OCI-LY7 (cell line): ENCODE results near the gene TBPL1.

Source experiments
- EZH2phosphoT487 ChIP-seq: fragments of 200-600 bp; sonication (generic); IDR thresholded peaks from 2 replicates; pipeline ENCODE4 v1.6.1; 2018; ENCODE audit warnings: low read depth, borderline replicate concordance, mild to moderate bottlenecking, mixed run types, antibody characterized with exemption, low read length, moderate library complexity, mixed read lengths
- TF ChIP-seq, protein P1 (sequence below): fragments of 200-600 bp; sonication (generic); conservative IDR thresholded peaks from 2 replicates; pipeline ENCODE4 v1.5.1; 2014; ENCODE audit warnings: mild to moderate bottlenecking, antibody characterized with exemption, low read length, moderate library complexity, mixed read lengths

DNA sequence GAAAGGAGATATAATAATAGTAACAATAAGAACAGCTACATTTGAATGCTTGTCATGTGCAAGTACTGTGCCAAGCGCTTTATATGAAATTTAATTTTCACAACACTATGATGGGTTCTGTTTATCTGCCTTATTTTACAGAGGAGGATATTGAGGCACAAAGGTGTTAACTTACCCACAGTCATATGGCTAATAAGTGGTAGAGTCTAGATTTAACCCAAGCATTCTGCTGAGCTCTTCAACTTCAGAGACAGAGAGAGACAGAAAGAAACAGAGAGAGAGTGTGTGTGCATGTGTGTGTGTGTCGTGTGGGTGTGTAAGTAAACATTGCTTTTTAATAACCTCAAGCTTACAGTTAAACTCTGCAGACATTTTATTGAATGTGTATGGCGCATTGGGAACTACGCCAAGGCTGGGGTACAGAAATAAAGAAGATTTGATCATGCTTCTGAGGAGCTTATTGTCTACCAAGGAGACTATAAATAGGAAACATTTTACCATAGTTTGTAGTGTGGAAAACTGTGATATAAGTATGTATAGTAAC is 12.9 kb downstream of the TBPL1 start:
- TF ChIP-seq EZH2phosphoT487 = no peak
- TF ChIP-seq, protein P1, sequence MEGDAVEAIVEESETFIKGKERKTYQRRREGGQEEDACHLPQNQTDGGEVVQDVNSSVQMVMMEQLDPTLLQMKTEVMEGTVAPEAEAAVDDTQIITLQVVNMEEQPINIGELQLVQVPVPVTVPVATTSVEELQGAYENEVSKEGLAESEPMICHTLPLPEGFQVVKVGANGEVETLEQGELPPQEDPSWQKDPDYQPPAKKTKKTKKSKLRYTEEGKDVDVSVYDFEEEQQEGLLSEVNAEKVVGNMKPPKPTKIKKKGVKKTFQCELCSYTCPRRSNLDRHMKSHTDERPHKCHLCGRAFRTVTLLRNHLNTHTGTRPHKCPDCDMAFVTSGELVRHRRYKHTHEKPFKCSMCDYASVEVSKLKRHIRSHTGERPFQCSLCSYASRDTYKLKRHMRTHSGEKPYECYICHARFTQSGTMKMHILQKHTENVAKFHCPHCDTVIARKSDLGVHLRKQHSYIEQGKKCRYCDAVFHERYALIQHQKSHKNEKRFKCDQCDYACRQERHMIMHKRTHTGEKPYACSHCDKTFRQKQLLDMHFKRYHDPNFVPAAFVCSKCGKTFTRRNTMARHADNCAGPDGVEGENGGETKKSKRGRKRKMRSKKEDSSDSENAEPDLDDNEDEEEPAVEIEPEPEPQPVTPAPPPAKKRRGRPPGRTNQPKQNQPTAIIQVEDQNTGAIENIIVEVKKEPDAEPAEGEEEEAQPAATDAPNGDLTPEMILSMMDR = no peak
